LNCaP clone FGC (cell line): ENCODE data around the gene SYCE3.

ENCODE experiments used
- DNase-seq: peaks from one replicate; pipeline ENCODE4 v3.0.0-alpha.2; 2011; ENCODE audit warnings: low read depth
- H3K4me3 ChIP-seq: 2 replicates; pipeline ENCODE4 v1.5.1; 2011; ENCODE audit warnings: mild to moderate bottlenecking, low read depth, low read length, control low read depth
- TF ChIP-seq, protein P1 (sequence below): IDR thresholded peaks from 2 replicates; pipeline ENCODE4 v1.5.1; 2012; ENCODE audit warnings: mild to moderate bottlenecking; ENCODE audit not compliant: control insufficient read depth, insufficient read depth; ENCODE audit errors: extremely low read depth

The SYCE3 gene

DNA sequence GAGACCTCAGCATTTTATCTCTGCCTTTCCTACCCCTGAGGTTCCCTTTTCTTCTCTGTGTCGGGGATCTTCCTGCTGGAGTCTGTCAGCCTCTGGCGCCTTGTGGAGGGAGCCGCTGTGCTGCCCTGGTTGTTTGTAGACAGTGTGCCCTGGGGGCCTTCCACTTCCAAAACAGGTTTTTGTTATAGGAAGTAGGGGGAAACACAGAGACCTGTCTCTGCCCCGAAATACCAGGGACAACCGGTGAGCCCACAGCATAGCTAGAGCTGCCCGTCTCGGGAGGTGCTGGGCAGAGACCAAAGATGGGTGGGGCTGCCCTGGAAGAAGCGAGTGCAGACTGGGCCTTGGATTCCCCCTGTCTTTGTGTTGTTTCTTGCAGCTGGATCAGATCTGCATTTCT is 46.7 kb downstream of the SYCE3 start:
- no peak overlapping the region for H3K4me3 ChIP-seq
- DNase-seq = no peak
- TF ChIP-seq, protein P1, sequence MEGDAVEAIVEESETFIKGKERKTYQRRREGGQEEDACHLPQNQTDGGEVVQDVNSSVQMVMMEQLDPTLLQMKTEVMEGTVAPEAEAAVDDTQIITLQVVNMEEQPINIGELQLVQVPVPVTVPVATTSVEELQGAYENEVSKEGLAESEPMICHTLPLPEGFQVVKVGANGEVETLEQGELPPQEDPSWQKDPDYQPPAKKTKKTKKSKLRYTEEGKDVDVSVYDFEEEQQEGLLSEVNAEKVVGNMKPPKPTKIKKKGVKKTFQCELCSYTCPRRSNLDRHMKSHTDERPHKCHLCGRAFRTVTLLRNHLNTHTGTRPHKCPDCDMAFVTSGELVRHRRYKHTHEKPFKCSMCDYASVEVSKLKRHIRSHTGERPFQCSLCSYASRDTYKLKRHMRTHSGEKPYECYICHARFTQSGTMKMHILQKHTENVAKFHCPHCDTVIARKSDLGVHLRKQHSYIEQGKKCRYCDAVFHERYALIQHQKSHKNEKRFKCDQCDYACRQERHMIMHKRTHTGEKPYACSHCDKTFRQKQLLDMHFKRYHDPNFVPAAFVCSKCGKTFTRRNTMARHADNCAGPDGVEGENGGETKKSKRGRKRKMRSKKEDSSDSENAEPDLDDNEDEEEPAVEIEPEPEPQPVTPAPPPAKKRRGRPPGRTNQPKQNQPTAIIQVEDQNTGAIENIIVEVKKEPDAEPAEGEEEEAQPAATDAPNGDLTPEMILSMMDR = no peak

DNA sequence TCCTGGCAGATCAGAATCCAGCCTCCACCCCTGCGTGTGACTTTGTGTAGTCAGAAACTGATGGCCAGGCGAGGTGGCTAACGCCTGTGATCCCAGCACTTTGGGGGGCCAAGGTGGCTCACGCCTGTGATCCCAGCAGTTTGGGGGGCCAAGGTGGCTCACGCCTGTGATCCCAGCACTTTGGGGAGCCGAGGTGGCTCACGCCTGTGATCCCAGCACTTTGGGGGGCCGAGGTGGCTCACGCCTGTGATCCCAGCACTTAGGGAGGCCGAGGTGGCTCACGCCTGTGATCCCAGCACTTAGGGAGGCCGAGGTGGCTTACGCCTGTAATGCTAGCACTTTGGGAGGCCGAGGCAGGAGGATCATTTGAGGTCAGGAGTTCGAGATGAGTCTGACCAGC is 49.5 kb downstream of the SYCE3 start:
- TF ChIP-seq, protein P1 = no peak
- H3K4me3 ChIP-seq = no peak overlapping the region
- no peak for DNase-seq

DNA sequence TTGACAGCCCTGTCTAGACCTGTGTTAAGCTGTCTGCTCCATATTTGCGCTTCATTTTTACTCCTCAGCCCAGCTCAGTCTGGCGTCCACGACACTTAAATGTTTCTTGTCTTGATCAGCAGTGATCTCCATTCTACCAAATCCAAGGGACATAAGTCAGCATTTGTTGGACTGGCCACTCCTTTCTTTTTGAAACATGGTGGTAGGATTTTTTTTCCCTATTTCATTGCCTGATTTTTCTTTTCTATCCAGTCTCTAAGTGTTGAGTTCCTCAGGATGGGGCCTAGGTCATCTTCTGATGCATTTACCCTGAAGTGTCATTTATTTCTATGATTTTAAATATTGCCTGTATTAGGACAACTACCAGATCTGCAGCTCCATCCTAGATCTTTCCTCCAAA is 53.8 kb downstream of the SYCE3 start:
- DNase-seq = no peak
- TF ChIP-seq, protein P1 = no peak
- H3K4me3 ChIP-seq = peak overlapping the region; percentile 70

DNA sequence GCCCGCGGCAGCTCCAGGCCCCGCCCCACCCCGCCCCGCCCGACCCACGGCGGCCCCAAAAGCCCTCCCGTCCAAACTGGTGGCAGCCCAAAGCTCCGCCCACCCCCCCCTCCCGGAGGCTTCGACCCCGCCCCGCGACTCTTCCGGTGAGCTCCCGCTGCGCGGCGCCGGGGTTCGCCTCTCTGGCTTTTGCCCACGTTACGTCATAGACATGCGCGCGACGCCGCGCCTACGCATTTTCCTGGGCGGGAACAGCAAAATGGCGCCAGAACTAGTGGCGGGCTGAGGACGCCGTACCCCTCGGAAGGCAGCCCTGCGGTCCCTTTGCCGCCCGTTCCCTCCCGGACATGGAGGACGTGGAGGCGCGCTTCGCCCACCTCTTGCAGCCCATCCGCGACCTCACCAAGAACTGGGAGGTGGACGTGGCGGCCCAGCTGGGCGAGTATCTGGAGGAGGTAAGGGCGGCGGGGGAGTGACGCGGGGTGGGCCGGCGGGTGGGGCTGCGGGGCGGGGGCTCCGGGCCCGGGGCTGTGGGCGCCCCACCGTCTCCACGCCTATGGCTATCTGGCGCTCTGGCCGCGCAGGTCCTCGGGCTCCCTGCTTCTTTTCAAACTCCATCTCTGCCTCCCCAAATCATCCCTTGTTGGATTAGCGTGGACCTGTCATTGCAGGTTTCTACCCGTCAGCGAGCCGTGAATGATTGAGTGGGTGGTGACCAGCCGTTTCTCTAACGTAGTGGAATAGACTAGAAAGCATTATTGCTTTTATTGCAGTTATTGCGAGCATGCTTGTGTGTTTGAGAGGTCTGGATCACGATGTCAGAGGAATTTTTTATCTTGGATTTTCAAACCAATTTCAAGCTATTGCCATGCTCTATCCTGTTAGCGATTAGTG is 54.5 kb downstream of the SYCE3 start, which contains the start of gene NCAPH2:
Gene NCAPH2, plus strand, starts transcription at position 234 of the 894 bp plus-strand sequence. Its CDS starts 114 bp downstream, at position 348.
- TF ChIP-seq, protein P1 = no peak
- peak; percentile 81 for DNase-seq
- peak within 1 kb of the TSS; percentile 96 for H3K4me3 ChIP-seq

DNA sequence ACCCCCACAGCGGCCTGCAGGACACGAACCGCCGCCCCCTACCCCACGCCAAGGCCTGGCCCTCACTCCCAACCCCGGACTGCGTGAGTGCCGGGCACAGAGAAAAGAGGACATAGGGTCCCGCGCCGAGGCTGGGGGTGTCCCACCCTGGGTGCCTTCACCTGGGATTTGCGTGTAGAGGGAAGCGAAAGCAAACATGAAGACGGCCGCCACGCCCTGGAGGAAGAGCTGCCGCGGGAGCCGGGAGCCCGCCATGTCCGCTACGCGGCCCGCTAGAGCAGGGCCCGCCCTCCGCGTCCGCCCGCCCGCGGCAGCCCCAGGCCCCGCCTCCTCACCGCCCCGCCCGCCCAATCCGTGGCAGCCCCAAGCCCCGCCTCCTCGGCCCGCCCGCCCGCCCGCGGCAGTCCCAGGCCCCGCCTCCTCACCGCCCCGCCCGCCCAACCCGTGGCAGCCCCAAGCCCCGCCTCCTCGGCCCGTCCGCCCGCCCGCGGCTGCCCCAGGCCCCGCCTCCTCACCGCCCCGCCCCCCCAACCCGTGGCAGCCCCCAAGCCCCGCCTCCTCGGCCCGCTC is 55.2 kb downstream of the SYCE3 start, which contains the start of gene LMF2:
Gene LMF2, minus strand, starts transcription at position 282 of the 570 bp plus-strand sequence. Its CDS starts 27 bp downstream, at position 255.
- TF ChIP-seq, protein P1 = no peak
- H3K4me3 ChIP-seq = peak within 1 kb of the TSS; percentile 96
- DNase-seq = no peak

DNA sequence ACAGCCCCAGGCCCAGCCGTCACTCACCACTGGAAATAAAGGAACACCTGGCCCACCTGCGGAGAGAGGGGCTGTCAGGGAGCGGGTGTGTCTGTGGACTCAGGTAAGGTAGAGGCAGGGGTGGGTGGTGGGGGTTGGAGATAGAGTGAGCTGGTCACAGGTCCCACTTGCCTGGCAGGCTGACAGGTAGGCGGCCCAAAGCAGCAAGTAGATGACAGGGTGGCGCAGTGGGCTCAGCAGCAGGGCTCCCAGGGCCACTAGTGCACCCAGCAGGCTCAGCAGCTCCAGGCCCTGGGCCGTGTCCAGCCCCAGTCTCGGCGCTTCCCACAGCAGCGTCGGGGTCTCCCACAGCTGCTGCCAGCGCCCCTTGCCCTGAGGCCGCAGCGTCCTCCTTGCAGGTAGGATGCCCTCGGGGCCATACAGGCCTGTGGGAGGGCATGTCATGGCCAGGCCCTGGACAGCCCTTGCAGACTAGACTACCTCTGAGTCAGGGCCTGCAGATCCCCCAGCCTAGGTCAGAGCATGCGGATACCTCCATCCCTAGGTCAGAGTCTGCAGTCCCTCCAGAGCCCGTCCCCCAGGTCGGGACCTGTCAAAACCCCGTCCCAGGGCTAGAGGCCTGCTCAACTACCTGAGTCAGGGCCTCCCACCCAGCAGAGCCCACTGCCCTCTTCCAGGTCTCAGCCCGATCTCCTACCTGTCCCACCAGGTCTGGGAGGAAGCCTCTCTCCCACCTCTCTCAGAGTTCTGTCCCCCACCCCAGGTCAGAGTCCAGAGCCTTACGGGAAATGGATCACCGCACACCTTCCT is 55.9 kb downstream of the SYCE3 start:
- peak overlapping the region; percentile 96 for H3K4me3 ChIP-seq
- TF ChIP-seq, protein P1 = no peak
- DNase-seq = no peak
